Right lobe of liver (tissue), 6 donors: ENCODE measurements around the gene ATIC. TPM values are rescaled to one million over a fixed set of nuclear protein-coding genes. Genes with fewer than 3 reads are reported as not detected.

Experiments
- ATAC-seq, 4 donors: fragments of 200-7000 bp; cut with Tn5 transposase; one replicate each; pipeline ENCODE4 v1.9.1; 2020; ENCODE audit warnings: mild to moderate bottlenecking in 4 of 4, moderate library complexity in 4 of 4
- DNase-seq, 3 donors: peaks; one replicate each; pipeline ENCODE4 v3.0.0-alpha.2; 2020
- H3K27ac ChIP-seq, 3 donors: fragments of 200-600 bp; one replicate each; pipeline ENCODE4 v1.8.0; 2022
- H3K27me3 ChIP-seq, 2 donors: fragments of 200-600 bp; one replicate each; pipeline ENCODE4 v1.8.0; 2022
- H3K36me3 ChIP-seq, 4 donors: fragments of 200-600 bp; sonication (generic) in 1 of 4; one replicate each; pipeline versions ENCODE4 v1.5.1 to v1.8.0; 2017 to 2022; ENCODE audit warnings: control low read depth in 1 of 4
- H3K4me1 ChIP-seq, 4 donors: fragments of 200-600 bp; sonication (generic) in 1 of 4; one replicate each; pipeline versions ENCODE4 v1.5.1 to v1.8.0; 2017 to 2022; ENCODE audit warnings: control low read depth in 1 of 4
- H3K4me3 ChIP-seq, 3 donors: fragments of 200-600 bp; one replicate each; pipeline ENCODE4 v1.8.0; 2022
- H3K9me3 ChIP-seq, 4 donors: fragments of 200-600 bp; sonication (generic) in 1 of 4; one replicate each; pipeline versions ENCODE4 v1.5.1 to v1.8.0; 2017 to 2022; ENCODE audit warnings: control low read depth in 1 of 4
- POLR2A ChIP-seq: fragments of 450-650 bp; IDR thresholded peaks from one replicate; pipeline ENCODE4 v1.6.1; 2017; ENCODE audit warnings: antibody characterized with exemption, mild to moderate bottlenecking
- WGBS: methylation state at CpG from one replicate; pipeline ENCODE4 v1.1.6; 2018; ENCODE audit warnings: low coverage, low lambda C conversion rate; ENCODE audit not compliant: insufficient coverage; ENCODE audit errors: missing lambda C conversion rate; 5-methylcytosine and 5-hydroxymethylcytosine counted together
- intact Hi-C, 2 donors: fragments of 100-400 bp; cut with DNase I; formaldehyde crosslinking; loops; one replicate each; pipeline versions ENCODE4 v1.11.2 to v1.14.1; 2022
- total RNA-seq, 6 experiments: library from RNA; depleted of rRNA in 2 of 6; stranded (reverse); fragments of >200 nt in 2 of 6; fragmentation: NEBNext Ultra II Directional in 3 of 6; extraction: Animal tissue kit (Norgen Biotek cat#: 25700) in 3 of 6; gene quantifications; one replicate each; pipeline versions ENCODE4 v1.1.0 to v1.2.4, GENCODE V29; 2016 to 2023
- TF ChIP-seq, protein P1 (sequence below), 4 donors: fragments of 200-600 bp in 3 of 4; fragments of 450-650 bp in 1 of 4; IDR thresholded peaks; one replicate each; pipeline versions ENCODE4 v1.5.1 to v1.8.0; 2016 to 2022; ENCODE audit warnings: antibody characterized with exemption in 4 of 4, mild to moderate bottlenecking in 2 of 4
- donor health status: DM: no; HTN: yes; CAD: no.
- donor health status: DM: no; HTN: no; CAD: no.
- donor health status: DM: no; HTN: no; CAD: no.
- donor health status: DM: no; HTN: yes; CAD: no.
- donor health status: DM: no; HTN: yes; CAD: no.

ATIC gene
- total RNA-seq, 6 experiments from 2014 or later: 38.8 to 57.3 (median 43.0) TPM

DNA sequence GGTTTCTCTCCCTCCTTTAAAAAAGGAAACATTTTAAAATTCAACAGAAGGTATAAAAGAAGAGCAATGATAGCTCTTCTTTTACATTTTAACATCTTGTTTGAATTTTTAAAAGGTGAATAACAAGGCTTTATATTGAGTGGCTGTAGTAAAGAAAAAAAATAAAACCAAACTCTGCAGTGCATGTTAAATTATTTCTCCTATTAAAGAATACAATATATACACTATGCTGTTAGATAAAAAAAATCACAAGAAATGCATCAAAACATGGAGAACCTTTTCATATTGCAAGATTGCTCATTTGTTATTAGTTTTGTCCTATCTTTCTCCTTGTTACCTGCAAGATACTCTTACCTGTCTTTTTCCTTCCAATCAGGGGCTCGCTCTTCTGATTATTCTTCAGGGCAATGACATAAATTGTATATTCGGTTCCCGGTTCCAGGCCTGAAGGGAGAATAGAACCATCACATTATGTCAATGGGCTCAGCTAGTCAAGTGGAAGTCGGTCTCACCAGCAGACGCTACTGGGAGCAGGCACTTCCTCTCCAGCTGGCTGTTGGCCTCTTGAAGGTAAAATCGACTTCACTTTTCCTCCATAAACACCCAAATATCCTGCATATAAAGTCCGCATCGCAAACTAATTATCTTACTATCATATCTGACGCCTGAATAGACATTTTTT, 61.2 kb downstream of the ATIC start:
- DNase-seq (no peak), ATAC-seq (no peak)
- intact Hi-C loops: no loop called here
- H3K36me3 ChIP-seq: peaks cover 26 to 100% (median 61%) of the 10 kb centered on the region in 4 donors
- TF ChIP-seq, protein P1, sequence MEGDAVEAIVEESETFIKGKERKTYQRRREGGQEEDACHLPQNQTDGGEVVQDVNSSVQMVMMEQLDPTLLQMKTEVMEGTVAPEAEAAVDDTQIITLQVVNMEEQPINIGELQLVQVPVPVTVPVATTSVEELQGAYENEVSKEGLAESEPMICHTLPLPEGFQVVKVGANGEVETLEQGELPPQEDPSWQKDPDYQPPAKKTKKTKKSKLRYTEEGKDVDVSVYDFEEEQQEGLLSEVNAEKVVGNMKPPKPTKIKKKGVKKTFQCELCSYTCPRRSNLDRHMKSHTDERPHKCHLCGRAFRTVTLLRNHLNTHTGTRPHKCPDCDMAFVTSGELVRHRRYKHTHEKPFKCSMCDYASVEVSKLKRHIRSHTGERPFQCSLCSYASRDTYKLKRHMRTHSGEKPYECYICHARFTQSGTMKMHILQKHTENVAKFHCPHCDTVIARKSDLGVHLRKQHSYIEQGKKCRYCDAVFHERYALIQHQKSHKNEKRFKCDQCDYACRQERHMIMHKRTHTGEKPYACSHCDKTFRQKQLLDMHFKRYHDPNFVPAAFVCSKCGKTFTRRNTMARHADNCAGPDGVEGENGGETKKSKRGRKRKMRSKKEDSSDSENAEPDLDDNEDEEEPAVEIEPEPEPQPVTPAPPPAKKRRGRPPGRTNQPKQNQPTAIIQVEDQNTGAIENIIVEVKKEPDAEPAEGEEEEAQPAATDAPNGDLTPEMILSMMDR (IDR thresholded peaks at IDR 0.05): no peak
- TF ChIP-seq POLR2A: no peak
- no peaks in the 10 kb centered on the region for H3K27me3 ChIP-seq
- no peak overlapping the region for H3K4me3 ChIP-seq
- WGBS: 90% methylated on average over 9 of the region's 9 CpGs
- H3K27ac ChIP-seq: no peak overlapping the region
- no peaks in the 10 kb centered on the region for H3K4me1 ChIP-seq
- no peaks in the 10 kb centered on the region for H3K9me3 ChIP-seq

DNA sequence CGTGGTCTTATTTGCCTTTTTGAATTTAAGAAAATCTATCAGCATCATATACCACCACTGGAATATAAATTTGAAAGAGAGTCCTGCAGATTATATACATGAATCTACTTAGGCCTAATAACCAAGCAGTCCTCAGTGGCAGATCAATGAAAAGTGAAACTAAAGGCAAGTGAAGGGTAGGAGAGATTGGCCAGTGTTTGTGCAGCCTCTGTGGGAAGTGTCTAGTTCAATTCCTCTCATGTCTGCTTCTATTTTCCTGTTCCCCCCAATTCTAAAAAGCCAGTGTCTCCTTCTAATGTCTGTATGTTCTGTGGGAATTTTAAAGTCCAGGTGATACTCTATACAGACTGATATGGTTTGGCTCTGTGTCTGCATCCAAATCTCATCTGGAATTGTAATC, 62.1 kb downstream of the ATIC start:
- Histone ChIP-seq H3K9me3 (no peaks in the 10 kb centered on the region), H3K27me3 (no peaks in the 10 kb centered on the region), H3K4me1 (no peaks in the 10 kb centered on the region), H3K4me3 (no peak overlapping the region), H3K36me3 (peaks cover 26 to 100% (median 62%) of the 10 kb centered on the region in 4 donors), H3K27ac (no peak overlapping the region)
- intact Hi-C loops: no loop called here
- no peak for DNase-seq
- peak in 1 of 4 donors; percentile 4 for ATAC-seq
- TF ChIP-seq, protein P1 (IDR thresholded peaks at IDR 0.05): no peak
- TF ChIP-seq POLR2A: no peak
- WGBS: 45% methylated on average over 1 of the region's 1 CpG

DNA sequence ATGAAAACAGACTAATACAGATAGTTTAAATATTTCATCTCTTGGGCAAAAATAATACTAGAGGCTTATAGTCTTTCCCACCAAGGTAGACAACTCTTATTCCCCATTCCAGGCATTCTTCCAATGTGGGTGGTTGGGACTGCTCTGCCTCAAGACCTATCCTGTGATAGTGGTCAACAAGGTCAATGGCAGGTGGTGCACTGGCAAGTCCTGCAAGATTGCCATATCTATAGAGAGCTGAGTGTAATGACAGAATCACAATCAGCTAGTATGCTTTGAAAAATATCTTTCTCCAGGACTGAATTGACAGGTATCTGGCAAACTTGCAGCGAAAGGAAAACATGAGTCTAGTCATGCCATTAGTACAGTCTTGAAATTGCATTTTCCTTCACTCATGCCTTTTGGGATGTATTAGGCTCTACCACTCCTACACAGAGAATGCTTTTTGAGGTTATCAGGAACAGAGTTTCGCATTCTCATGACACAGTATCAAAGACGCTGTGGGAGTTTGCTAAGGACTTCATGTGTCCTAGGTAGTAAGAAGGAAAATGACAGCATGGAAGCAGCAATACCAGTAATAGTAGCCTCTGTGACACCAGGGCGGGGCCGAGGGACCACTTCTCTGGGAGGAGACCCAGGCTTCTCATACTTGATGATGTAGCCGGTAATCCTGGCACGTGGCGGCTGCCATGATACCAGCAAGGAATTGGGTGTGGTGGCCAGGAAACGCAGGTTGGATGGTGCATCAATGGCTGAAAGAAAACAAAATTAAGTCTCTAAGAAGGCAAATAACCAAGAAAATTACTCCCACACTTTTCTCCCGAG, 63.0 kb downstream of the ATIC start:
- WGBS: 88% methylated on average over 9 of the region's 10 CpGs
- H3K27me3 ChIP-seq: no peaks in the 10 kb centered on the region
- intact Hi-C loops: no loop called here

DNA sequence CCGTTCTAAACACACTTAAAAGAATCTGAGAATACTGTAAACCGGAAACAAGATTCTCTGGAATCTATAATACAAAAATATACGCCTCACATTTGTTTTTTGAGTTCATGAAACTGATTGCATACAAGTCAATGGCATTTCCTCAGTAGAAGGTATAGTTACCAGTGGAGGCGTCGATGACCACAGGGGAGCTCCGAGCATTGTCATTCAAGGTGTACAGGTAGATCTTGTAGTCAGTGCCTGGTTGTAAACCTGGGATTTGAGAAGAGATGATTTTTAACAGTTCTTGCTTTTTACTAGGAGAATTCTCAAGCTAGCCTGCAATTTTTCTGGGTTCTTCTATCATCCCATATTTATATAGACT, 63.6 kb downstream of the ATIC start:
- H3K4me3 ChIP-seq: no peak overlapping the region
- intact Hi-C loops: no loop called here
- no peaks in the 10 kb centered on the region for H3K9me3 ChIP-seq
- 96% methylated on average over 6 of the region's 6 CpGs for WGBS
- H3K27ac ChIP-seq: no peak overlapping the region
- DNase-seq (no peak), ATAC-seq (no peak)
- H3K27me3 ChIP-seq: no peaks in the 10 kb centered on the region
- no peak for TF ChIP-seq POLR2A
- TF ChIP-seq, protein P1 (IDR thresholded peaks at IDR 0.05): no peak
- peaks cover 26 to 100% (median 60%) of the 10 kb centered on the region in 4 donors for H3K36me3 ChIP-seq
- no peaks in the 10 kb centered on the region for H3K4me1 ChIP-seq

More for the DNA sequence above, 63.0 kb downstream of the ATIC start:
- Histone ChIP-seq H3K27ac (no peak overlapping the region), H3K36me3 (peaks cover 24 to 100% (median 59%) of the 10 kb centered on the region in 4 donors), H3K4me1 (no peaks in the 10 kb centered on the region), H3K9me3 (no peaks in the 10 kb centered on the region), H3K4me3 (no peak overlapping the region)
- TF ChIP-seq, protein P1 (IDR thresholded peaks at IDR 0.05): no peak
- TF ChIP-seq POLR2A: no peak
- DNase-seq: no peak
- ATAC-seq: no peak
